IPS-18c (cell line): Measurements from ENCODE around the gene MAGEA8.
"Not testable (repeated sequence)": the region's sequence is repeated elsewhere in the genome, so short reads cannot be mapped to it uniquely, and the experiment has no call there.

Source experiments
- H3K4me3 ChIP-seq: 2 replicates; pipeline ENCODE4 v1.7.0; 2013; ENCODE audit warnings: low read depth, mild to moderate bottlenecking, low read length, moderate library complexity; ENCODE audit not compliant: insufficient read depth
- H3K9me3 ChIP-seq: one replicate; pipeline ENCODE4 v1.6.1; 2013; ENCODE audit warnings: mild to moderate bottlenecking, low read length, moderate library complexity; ENCODE audit not compliant: control insufficient read depth, insufficient read depth

Gene MAGEA8

GRCh38 chrX:149932150-149932549 is 51.2 kb downstream of the MAGEA8 start:
- not testable (repeated sequence) for H3K9me3 ChIP-seq, H3K4me3 ChIP-seq

DNA sequence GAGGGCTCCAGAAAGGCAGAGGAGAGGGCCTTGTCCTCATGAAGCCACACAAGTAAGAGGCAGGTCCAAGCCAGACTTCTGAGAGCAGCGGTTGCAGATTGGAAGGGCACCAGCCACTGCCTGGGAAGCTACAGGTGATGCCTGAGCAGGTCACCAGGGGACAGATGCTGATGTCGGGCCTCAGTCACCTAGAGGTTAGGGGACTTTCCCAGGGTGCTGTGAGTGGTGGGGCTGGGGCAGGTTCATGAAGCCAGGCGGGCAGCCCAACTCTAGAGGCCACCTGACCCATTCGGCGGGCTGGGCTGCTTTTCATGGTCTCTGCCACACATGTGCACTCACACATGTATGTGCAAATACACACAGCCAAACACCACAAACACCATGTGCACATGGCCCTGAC is 52.0 kb downstream of the MAGEA8 start:
- H3K4me3 ChIP-seq, H3K9me3 ChIP-seq: not testable (repeated sequence)

DNA sequence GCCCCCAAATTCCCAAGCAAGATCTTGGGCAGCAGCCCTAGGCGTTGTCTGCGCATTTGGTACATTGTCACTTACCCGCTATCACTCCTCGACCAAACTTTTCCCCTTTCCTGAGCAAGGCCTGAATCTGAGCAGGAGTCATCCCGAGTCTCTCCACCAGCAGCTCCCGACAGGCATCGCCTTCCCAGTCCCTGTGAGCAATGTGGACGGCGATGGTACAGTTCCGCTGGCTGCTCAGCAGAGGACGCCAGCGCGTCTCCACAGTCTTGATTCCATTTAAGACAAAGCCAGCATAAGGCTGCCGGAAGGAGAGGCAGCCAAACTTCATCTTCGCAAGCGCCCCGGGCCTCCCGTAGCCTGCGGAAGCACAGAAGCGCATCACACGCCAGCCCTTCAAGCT is 52.6 kb downstream of the MAGEA8 start:
- not testable (repeated sequence) for H3K9me3 ChIP-seq, H3K4me3 ChIP-seq
